NCI-H510A treated with DMSO at 0.1 percent for 48 hours (cell line): Measurements from ENCODE around the gene SLBP.
"Not testable (repeated sequence)": the region's sequence is repeated elsewhere in the genome, so short reads cannot be mapped to it uniquely, and the experiment has no call there.

Experiments used
- DNase-seq: peaks from one replicate; lab custom pipeline; 2025; lab: John Stamatoyannopoulos, UW

Gene SLBP

DNA sequence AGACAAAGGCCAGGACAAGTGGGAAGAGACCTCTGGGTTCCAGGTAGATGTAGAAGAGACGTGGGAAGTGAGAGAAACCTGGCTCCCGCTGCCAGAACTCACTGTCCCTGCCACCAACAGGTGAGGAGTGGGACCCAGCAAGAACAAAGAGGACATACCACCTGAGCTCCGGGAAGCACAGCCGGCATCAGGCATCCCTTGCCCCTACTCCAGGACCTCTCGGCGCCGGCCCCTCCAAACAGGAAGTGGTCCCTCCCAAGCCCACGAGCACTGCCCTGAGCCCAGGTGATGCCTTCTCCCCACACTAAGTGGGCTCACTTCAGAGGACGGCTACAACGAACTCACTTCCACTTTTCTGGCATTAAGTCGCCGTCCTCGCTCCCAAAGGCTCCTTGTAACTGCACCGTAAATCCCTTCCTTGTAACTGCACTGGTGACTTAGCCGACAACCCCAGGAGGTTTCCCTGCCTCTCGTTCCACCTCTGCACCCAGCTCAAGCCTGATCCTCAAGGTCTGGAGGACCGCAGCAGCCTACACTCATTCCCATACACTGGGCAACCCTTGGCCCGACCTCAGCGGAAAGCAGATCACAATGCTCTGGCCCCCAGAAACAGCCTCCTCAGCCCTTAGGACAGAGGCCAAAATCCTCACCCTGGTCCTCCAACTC is 36.9 kb downstream of the SLBP start:
- DNase-seq: no peak

DNA sequence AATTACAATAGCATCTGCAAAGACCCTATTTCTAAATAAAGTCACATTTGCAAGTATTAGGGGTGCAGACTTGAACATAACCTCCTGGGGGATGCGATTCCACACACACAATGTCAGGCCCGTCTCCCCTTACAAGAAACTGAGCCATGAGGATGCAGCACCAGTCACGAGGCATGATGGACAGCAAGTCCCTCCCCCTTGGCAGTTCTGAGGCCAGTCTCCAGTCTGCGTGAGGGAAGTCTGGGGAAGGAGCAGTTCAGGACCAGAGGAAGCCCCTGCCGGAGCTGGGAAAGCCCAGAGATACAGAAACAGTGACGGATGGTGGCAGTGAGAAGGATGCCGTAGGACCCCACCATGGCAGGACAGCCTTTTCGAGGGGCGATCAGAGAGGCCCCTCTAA is 37.4 kb downstream of the SLBP start:
- no peak for DNase-seq

DNA sequence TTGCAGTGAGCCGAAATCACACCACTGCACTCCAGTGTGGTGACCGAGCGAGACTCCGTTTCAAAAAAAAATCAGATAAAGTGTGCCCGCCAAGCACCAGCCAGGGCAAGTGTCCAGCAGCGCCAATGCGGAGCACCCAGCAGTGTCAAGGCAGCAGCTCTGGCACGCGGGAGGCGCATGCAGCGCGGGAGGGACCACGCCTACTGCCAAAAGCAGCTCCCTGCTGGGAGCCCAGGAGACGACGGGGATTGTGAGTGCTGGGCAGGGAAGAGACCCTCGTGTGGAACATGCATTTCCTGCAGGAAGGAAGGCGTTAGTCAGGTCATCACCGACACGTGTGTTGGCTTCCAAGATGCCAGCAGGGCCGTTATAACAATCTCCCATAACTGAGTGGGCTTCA is 38.4 kb downstream of the SLBP start:
- no peak for DNase-seq

DNA sequence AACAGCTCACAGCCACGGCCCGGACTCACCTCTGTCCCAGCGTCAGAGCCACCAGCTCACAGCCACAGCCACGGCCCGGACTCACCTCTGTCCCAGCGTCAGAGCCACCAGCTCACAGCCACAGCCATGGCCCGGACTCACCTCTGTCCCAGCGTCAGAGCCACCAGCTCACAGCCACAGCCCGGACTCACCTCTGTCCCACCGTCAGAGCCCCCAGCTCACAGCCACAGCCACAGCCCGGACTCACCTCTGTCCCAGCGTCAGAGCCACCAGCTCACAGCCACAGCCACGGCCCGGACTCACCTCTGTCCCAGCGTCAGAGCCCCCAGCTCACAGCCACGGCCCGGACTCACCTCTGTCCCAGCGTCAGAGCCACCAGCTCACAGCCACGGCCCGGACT is 41.1 kb downstream of the SLBP start:
- DNase-seq: not testable (repeated sequence)

DNA sequence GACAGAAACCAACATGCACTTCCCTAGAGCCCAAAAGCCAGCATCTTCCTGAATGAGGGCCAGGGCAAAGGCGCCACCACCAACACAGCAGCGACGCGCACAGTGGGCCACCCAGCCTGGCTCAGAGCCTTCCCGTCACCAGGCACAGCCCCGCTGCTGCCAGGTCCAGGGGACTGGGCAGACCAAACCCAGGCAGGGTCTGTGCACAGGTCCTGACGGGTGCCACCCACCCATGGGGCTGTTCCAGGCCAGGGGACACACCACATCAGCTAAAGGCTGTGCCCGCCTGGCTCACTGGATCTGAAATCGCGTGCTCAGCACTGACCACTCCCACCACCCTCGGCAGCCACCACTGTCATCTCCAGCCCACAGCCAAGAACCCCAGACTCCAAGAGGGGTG is 41.8 kb downstream of the SLBP start:
- DNase-seq: no peak

DNA sequence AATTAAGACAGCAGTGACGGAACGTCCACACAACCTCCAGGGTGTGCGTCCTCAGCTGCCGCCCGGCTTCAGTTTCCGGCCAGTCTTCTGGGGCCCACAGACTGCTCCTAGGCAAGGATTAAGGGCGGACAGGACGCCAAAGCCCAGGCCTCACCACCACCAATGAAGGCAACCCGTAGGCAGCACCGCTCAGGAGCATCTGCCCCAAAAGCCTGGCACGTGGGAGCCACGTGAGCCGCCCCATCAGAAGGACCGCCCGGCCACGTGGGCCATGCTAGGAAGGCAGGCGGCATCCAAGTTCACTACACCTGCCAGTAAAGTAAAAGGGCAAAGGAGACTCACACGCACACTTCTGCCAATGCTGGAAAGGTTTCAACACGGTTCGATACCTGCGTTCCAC is 42.3 kb downstream of the SLBP start:
- DNase-seq: no peak

DNA sequence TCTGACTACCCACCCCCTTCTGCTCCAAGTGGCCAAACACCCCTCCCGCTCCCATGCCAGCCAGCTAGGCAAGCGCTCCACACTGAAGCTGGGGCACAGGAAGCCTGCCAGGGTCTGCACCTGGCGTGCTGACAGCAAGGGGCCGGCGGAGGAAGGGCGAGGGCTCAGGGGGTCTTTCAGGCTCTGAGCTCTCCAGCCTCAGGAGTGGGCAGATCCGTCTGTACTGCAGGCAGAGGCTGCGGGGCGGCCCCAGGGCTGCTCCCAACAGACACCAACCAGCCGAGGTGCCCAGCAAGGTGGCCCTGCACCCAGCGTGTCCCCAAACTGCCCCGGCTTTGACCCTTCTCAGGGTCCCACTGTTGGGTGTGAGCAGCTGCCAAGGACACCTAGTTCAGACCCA is 42.8 kb downstream of the SLBP start:
- no peak for DNase-seq

DNA sequence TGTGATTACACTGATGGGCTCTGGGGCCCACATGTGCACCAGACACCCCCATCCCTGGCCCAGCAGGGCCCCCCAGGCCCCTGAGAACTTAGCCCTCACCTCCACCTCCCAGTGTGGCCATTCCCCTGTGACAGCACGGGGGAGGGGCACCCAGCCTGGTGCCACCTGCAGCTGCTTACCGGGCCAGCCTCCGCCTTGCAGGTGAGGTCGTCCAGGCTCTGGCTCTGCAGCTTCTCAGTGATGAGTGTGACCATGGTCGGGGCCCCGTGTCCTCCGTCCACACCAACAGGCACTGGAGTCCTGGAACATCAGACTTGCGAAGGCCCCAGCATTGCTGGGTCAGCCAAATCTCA is 43.7 kb downstream of the SLBP start:
- peak; percentile 14 for DNase-seq

DNA sequence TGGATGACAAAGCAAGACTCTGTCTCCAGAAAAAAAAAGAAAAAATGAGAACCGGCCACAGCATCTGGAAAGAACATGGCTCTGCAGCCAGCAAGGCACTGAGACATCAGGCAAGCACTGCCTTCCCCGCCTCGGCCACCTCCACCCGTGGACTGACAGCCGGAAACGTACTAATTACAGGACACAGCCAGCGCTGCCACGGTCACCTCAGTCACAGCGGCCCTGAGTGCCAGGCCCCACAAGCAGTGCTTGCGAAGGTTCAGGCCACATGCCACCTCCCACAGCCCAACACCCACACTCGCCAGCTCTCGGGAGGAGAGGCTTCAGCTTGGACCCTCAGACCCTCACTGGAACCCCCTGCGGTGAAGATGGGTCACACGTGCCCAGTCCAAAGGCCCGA is 44.8 kb downstream of the SLBP start:
- DNase-seq: no peak

DNA sequence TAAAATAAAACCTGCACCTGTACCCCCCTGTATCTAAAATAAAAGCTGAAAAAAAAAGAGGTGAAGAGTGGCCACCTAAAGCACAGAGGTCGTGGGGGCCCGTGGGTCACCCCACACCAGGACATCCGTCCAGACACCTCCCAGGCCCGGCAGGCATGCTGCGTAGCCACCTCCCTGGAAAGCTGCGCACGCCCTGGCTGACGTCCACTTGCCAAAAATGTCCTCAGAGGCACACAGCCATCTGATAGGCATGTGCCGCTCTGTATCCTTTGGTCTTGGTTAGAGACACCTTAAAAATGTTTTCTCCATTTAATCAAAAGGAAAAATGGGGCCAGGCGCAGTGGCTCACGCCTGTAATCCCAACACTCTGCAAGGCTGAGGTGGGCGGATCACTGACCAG is 45.7 kb downstream of the SLBP start:
- no peak for DNase-seq

DNA sequence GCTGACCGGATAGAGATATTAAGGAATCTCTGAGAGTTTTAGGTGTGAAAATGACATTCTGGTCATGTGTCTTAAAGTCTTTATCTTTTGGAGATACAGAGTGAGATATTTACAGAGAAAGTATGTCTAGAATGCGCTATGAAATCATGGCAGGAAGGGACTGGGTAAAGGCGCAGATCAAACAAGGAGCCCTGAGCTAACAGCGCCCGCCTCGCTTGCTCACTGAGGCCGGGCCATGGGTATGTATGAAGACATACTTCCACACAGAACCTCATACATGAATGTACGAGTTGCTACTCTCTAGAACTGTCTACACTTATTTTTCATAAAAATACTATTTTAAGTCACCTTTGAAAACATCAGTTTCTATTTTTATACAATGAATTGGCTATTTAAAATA is 48.0 kb downstream of the SLBP start:
- no peak for DNase-seq

DNA sequence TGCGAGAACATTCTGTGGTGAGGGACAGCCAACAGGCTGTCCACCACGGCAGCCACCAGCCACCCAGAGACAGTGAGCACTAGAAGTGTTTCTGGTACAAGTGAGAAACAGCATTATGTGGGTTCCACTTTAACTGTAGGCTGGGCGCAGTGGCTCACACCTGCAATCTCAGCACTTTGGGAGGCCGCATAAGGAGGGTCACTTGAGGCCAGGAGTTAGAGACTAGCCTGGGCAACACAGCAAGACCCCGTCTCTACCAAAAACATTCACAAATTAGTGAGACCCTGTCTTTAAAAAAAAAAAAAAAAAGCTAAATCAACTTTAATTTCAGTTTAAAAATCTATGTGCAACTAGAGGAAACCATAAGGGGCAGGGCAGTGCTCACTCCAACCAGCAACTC is 48.6 kb downstream of the SLBP start:
- DNase-seq: no peak

DNA sequence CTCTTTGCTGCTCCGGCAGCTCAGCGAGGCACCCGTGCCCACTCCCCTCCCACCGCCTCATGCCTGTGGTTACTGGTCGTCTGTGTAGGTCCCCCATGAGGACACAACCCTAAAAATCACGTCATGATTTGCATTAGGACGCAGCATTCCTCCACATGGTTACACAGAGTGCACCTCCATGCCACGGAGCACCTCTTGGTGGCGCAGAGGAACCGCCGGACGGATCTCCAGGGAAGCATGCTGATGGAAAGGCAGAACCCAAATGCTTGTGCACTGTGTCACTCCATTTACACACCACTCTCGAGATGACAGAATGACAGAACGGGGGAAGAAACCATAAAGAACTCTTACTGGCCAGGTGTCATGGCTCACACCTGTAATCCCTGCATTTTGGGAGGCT is 50.4 kb downstream of the SLBP start:
- DNase-seq: no peak

DNA sequence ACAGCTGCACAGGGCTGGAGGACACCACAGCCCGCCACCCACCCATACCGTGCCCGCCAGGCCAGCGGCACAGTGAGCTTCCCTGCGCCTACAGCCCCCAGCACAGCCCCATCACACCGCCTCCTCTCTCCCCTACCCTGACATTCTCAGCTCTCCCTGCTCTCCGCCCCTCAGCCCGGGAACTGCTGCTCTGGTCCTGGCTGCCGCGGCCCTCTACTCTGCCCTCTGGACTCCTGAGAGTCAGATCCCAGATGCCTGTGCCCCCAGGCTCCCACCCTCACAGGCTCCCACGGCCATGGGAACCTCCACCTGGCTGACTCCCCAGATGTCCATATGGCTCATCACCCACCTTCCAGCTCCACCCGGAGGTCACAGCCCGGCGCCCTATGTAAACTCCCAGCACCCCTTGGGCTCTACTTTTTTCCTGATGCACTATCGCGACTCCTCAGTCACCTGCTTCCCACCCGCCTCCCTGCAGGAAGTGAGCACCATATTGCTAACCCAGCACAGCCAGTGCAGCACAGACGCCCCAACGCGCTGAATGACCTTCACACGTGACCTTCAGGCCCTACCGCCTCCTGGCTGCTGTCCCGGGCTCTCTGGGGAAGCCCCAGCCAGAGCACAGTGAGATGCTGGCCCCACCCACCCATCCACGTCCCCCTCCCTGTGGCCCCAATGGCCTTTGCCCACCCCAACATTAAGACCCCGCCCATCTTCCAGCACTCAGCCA is 51.0 kb downstream of the SLBP start:
- no peak for DNase-seq

DNA sequence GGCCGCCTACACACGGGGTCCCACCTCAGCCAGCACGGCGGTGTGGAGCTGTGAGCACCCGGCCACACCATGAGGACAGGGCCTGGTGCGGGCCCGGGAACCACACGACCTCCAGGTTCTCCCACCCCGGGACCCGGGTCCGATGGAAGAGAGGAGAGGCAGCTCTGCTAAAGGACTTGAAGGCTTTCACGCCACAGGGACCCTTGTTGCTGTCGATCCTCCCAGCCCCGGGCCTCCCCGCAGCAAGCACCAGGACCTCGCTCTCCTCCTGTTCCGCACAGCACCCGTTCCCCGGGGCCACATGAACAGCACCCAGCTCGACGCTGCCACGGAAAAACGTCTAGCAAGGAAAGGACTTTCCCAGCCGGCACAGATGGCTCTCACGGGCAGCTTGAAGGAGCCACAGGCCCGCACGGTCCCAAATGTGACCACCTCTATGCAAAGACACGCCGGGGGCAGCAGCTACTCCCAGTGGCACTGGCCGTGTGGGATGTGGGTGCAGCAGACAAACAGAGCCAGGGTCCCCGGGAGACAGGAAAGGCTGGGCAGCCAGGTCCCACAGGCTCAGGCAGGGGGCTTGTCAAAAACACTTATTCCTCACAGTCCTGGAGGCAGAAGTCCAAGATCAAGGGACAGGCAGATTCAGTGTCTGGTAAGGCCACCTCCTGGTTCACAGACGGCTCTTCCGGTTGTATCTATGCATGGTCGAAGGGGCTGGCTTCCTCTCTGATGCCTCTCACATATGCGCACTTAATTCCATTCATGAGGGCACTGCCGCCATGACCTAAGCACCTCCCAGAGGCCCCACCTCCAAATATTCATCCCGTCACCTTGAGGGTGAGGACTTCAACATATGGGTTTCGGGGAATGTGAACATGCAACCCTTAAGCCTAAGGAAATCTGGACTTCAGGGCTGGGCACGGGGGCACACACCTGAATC is 52.7 kb downstream of the SLBP start:
- no peak for DNase-seq

DNA sequence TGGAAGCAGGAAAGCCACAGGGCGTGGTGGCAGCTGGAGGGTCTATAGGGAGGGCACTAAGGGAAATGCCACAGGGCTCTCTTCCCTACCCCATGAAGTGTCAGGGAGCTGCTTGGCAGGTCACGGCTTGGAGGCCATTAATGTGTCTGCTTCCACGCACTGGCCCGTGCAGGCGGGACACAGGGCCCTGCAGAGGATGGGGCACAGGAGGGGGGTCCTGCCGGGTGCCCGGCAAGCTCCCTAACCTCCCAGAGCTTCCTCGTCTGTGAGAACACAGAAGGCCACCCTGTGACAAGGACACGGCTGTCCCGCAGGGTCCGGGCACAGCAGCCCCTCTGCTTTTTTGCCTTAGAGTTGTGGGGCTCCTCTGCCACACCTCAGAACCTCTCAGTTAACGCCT is 53.5 kb downstream of the SLBP start:
- DNase-seq: no peak

DNA sequence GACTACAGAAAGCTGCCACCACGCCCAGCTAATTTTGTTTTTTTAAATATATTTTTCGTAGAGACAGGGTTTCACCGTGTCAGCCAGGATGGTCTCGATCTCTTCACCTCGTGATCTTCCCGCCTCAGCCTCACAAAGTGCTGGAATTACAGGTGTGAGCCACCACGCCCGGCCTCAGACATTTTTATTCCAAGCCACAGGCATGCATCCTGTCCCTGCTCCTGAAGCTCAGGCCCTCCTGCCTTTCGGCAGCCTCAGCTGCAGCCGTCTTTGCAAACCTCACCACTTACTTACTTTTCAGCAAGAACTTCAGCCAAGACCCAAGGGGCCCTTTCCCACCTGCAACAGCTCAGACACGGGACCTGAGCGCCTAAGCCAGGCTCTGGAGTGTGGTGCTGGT is 54.0 kb downstream of the SLBP start:
- DNase-seq: no peak

DNA sequence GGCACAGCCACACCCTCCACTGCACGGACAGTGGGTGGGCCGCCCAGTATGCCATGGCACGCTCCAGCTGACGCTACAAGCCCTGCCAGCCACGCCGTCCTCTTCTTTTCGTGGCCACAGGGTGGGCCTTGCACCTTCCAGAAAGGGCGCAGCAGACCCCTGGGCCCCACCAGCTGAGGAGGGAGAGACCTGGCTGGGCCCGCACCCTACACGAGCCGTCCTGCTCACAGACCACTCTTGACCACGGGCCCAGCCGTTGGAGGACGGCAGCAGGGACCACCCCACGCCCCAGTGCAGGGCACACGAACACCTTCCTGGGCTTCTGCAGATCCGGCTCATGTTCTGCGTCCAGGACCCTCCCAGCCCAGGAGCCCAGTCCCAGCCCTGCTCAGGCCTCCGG is 55.1 kb downstream of the SLBP start:
- DNase-seq: no peak

DNA sequence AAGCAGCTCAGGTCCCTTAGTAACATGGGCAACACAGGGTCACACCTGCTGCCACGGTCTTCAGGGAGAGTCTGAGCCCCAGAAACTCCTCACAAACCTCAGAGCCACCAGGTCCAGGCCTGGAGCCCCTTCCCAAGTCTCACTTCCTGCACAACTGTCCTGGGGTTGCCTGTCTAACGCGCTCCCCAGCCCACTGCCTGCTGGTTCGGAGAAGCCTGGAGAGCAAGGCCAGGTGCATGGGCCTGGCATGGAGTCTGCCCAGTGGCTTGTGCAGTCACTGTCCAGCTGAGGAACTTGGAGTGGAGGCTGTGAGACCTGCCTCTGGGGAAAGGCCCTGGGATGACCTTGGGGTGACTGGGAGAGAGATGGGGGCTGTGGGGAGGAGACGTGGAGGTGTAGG is 56.0 kb downstream of the SLBP start:
- no peak for DNase-seq

DNA sequence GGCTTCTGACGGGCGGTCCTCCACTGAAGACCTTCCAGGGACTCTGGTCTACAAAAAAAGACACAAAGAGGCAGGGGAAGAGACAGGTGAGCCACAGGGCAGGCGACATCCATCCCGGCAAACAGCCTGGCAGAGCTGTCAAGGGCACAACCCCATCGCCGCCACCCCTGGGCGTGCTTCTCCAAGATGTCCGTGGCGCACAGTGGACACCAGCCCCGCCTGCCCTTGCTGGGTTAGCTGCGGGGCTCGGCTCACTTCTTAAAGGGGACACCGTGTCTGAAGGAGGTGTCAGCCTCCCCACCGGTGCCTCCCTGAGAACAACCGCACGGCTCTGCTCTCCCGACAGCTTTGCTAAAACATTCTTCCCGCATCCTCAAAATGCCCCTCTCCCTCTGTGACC is 56.4 kb downstream of the SLBP start:
- no peak for DNase-seq

DNA sequence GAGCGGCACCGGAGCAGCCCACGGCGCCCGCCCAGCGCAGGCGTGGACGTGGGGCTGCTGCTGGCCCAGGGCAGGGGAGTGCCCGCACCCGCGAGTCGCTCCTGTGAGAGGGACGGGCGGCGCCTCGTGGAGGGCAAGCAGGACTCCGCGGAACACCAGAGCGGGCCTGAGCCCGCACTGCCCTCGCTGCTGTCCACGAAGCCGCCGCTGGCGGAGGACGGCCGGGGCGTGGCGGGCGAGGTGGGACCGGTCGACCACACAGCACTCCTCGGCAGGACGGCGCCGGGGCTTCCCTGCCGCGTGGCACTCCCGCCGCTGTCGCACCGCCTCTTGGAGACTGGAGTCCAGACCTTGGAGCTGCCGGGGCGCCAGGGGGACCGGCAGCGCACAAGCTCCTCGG is 57.0 kb downstream of the SLBP start:
- no peak for DNase-seq

DNA sequence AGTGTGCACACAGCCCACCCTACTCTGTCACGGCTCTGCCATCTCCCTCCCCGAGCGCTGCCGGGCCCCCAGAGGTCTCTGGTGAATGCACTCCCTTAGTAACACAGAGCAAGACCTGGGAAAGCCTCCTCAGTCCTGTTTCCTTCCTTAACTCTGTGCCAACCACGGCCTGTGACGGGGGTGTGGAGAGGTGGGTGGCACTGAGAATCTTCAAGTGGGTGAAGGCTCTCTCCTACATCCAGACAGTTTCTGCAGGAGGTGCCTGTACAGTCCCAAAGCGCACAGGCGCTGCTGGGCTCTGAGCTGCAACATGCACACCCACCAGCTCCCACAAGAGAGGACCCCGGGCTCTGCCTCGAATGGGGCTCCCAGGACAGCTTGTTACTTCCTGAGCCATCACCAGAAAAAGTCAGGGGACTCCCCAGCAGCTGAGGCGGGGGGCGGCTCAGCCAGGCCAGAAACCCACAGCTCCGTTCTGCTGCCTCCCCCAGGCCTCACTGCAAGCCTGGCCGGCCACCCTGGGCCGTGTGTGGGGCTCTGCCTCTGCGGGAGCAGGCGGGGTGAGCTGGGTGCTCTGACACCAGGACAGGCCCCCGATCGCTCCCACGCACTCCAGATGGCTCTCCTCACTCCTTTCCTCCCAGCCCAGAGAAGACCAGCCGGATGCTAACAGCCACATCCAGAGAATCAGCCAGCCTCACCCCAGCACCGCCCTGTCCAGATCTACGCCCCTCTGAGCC is 57.7 kb downstream of the SLBP start:
- DNase-seq: no peak
